HG02571 (cell line): Measurements from ENCODE around the gene HIP1.
"Not testable (repeated sequence)": the region's sequence is repeated elsewhere in the genome, so short reads cannot be mapped to it uniquely, and the experiment has no call there.

Experiments used
- ATAC-seq: cut with Tn5 transposase; IDR thresholded peaks from one replicate; pipeline ENCODE4 v1.9.1; 2021; ENCODE audit warnings: mild to moderate bottlenecking, moderate library complexity; ENCODE audit not compliant: unreplicated experiment

The HIP1 gene

DNA sequence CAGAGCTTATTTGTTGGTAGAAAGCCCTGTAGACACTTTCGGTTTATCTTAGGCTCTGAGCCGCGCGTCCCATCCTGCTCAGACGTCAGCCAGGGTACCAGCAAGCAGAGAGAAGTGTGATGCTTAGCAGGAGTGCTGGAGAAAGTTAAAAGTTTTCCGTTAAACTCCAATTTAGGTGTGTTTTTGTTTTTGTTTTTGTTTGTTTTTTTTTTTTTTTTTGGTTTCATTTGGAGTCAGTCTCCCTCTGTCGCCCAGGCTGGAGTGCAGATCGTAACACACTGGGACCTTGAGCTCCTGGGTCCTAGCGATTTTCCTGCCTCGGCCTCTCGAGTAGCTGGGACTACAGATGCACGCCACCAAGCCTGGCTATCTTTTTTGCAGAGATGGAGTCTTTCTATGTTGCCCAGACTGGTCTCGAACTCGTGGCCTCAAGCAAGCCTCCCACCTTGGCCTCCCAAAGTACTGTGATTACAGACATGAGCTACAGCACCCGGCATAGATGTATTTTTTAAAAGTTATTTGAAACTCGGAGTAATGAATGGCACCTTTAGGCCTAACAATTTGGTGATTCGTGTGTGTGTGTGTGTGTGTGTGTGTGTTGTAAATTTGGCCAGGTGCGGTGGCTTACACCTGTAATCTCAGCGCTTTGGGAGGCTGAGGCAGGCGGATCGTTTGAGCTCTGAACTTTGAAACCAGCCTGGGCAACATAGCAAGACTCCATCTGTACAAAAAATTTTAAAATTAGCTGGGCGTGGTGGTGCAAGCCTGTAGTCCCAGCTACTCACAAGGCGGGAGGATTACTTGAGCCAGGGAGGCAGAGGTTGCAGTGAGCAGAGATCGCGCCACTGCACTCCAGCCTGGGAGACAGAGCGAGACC lies 1.3 kb upstream of the HIP1 start:
- peak; percentile 24 for ATAC-seq

DNA sequence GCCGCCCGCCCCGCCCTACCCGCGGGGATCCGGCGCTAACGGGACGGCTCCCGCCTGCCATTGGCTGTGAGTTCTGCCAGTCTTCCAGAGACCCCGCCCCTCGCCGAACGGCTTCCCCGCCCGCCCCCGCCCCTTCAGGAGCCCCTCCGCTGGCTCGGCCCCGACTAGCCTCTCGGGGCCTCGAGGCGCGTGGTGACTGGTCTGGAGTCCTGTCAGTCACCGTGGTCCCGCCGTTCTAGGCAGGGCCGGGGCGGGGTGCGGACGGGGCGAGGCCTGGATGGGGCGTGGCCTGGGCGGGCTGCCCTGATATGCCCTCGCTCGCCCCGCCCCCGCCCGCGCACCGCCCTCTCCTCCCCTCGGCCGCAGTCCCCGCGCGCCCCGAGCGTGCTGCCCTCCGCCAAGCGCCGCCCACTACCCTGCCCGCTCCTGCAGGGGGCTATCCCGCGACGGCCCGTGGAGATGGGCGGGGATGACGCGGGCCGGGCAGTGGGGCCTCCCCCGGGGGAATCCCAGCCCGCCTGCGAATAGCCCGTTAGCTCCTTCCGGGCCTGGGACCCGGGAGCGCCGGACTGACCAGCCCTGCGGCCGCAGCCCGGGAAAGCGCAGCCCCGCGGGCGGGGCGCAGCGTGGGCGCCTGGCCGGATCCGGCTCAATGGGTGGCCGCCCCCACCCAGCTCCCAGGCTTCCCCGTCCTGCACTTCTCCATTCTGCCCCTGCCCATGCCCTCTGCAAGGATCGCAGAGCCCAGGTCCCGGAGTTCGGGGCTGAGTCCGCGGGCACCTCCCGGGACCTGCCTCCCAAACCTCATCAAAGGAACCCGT lies 444 bp upstream of the HIP1 start:
- ATAC-seq, result peak; percentile 89

DNA sequence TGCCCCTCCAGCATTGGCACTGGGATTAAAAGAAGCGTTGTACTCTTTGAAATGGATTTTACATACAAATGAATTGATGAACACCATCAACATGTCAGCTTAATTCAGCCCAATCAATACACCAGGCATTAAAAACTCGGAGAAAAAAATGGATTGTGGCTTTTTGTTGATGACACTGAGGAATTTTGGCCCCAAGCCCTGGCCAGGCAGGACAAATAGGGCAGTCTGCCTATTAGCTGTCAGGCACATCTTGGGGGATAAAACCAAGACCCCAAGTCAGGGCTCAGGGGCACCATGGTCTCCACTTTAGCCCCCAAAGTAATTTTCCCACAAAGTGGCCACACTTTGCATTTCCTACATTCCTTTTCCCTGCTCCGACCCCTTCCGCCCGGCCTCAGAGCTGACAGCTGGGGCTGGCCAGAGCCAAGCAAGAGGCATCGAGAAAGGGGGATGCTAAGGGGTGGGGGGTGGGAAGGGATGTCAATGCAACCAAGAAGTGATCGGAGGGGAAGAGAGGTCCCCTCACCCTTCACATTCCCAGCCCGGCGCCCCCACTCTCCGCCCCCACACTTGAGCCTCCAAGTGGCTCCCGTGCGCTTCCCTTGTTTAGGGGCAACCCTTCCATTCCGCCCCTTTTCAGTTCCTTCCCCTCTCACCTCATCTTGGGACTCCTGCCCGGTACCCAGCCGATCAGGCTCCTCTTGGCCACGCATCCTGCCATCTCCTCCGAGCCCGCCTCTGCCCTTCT lies 711 bp downstream of the HIP1 start:
- ATAC-seq, result no peak

DNA sequence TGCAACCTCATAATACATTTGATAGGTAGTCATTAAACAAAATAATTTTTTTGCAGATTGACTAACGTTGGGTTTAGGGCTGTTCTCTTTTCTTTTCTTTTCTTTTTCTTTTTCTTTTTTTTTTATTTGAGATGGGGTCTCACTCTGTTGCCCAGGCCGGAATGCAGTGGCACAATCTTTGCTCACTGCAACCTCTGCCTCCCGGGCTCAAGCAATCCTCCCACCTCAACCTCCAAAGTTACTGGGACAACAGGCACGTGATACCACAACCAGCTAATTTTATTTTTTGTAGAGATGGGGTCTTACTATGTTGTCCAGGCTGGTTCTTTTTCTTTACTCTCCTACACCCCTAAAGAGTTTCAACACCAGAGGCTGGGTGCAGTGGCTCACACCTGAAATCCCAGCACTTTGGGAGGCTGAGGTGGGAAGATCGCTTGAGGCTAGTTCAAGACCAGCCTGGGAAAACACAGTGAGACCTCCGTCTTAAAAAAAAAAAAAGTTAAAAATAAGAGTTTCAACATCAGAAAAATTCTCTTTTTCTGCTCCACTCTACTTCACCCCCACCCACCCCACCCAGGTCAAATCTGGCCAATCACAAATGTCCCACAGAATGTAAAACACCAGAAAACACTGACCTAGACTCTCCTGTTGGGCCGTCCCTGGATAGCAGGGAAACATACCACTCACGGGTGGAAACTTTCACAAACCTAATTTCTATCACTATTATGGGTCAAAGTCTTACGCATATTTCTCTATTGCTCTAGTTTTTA lies 3.0 kb downstream of the HIP1 start:
- no peak for ATAC-seq

DNA sequence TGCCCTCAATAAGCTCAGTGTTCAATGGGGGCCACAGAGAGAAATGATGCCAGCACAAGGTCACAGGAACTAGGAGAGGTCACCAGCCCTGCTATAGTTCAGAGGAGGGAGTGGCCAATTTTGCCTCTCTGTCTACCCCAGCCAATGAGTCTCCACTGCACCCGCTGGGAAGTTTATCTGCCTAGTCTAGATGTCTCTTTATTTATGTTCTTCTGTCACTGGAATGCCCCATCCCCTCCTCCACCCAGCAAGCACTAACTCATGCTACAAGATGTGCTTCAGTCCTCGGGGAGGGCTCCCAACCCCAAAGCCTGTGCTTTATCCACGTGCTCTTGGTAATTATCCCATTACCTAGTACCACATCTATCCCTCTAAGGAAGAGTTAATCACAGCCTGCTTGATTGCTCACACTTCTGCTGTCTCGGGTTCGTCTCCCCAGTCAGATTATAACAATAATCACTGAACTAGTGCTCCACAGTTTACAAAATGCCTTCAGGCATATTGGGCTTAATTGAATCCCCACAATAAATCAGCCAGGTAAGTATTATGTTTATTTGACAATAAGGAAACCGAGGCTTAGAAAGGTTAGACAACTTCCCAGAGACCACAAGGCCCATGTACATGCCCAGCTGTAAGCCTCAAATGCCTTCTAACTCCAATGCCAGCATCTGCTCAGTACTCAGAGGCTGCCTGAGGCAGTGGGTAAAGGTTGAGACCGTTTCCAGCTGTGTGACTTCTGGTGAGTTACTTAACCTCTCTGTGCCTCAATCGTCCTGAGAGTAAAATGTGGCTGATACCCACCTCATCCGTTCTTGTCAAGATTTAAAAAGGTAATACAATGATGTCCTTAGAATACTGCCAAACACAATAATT lies 3.9 kb downstream of the HIP1 start:
- no peak for ATAC-seq

DNA sequence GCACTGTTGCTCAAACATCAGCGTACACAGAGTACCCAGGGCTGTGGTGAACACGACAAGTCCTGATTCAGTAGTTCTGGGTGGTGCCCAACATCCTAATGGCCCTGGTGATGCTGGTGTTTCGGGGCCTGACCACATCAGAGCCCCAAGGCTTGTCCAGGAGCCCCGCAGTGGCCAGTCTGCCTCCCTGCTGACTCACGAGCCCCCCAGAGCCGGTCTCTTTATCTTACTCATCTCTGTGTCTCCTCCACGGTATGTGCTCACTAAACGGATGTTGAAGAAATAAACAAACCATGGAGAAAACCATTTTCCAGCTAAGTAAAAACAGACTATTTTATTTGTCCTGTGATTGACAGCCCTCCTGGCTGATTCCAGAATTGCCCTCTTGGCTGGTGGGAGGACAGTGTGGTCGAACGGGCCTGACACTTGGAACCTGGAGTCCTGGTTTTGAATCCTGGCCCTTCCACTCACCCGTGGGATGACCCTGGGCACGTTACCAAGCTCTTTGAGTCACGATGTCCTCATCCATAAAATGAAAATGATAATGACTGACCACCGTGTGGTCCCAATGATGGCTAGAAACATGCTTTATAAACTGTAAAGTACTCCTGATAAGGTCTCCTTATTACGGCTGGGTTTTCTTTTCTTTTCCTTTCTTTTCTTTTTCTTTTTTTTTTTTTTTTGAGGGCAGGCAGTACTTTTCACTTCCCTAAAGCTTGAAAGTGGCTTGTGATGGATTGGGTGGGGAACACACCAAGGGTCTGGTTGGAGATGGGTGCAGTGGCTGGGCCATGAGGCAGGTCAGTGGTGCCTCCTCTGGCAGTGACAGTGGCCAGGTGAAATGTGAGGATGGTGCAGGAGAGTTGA lies 5.7 kb downstream of the HIP1 start:
- no peak for ATAC-seq

DNA sequence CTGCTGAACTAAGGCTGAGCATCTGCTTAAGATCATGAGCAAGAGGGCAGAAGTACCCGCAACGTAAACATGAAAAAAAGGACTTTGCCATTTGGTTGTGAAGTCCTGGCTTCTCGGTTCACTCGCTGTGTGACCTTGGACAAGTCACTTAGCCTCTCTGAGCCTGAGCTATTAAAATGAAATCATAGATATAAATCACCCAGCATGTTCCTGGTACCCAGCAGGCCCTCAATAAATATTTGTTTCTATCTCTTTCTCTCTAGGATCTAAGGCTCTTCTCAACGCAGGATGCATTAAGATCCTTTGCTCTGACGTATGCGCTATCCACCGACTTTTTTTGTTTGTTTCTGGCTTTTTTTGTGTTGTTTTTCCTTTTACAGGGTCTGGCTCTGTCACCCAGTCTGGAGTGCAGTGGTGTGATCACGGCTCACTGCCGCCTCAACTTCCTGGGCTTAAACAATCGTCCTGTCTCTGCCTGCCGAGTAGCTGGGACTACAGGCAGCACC lies 6.7 kb downstream of the HIP1 start:
- no peak for ATAC-seq

DNA sequence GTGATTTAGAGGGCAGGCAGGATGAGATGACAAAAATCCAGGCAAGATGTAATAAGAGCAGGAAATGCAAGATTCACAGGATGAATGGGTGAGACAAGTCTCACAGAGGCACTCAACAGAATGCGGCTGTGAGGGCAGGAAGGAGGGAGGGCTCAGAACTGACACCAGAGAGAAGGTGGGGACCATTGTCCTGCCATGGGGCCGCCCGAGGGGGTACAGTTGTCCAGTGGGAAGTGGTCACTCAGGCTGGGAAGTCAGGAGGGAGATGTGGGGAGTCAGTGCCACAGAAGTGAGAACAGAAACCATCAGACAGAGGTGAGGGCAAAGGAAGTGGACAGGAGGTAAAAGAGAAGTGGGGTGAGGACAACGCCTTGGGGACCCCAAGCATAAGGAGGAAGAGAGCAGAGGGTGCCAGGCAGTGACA lies 8.9 kb downstream of the HIP1 start:
- ATAC-seq, result no peak

DNA sequence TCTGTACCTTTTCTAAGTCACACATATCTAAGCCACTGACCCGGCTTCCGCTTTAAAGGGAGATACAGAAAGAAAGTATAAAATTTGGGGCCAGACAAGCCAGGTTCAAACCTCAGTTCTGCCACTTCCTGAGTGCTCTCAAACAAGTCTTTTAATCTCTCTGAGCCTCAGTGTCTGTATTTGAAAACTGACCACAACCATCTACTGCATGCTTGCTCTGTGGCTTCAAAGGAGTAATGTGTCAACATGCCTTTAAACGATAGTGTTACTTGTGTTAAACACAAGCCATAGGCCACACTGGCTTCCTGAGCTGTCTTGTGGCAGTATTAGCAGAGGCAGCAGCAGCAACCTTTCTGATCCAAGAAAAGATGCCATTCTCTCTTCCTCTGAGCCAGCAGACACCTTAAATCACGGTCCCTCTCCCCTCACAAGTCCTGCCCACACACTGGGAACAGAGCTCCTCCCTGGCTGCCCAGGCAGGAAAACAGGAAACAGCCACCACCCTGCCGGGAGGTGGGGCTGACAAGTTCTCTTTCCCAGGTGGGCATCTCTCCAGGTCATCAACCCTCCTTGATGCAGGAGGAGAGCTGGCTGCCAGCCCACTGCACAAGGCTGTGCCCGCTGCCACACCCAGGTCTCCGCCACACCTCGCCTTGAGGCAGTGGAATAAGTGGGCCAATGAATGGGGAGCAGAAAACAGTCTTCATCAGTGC lies 10.7 kb downstream of the HIP1 start:
- no peak for ATAC-seq

DNA sequence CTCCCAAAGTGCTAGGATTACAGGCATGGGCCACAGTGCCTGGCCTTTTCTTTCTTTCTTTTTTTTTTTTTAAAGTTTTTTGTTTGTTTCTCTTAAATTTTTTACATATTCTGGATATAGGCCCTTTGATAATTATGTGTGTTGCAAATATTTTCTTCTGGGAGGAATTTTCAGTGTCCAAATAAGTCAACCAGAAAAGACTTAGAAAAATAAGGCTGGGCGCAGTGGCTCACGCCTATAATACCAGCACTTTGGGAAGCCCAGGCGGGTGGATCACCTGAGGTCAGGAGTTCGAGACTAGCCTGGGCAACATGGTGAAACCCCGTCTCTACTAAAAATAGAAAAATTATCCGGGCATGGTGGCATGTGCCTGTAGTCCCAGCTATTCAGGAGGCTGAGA lies 11.4 kb downstream of the HIP1 start:
- ATAC-seq, result not testable (repeated sequence)

DNA sequence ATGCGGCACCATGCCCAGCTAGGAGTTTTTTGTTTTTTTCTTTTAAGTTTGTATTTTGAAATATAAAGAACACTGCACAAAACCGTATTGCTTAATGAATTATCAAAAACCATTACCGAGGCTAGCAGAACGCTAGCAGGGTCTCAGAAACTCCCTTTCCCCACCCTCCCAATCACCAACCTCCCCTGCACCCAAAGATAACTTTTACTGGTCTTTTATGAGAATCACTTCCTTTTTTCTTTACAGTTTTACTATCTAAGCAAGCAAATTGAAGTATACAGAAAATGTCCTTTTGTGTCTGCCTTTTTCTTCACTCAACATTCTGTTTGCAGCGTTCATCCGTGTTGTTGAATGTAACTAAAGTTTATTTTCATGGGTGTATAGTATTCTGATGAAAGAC lies 13.4 kb downstream of the HIP1 start:
- ATAC-seq, result no peak

DNA sequence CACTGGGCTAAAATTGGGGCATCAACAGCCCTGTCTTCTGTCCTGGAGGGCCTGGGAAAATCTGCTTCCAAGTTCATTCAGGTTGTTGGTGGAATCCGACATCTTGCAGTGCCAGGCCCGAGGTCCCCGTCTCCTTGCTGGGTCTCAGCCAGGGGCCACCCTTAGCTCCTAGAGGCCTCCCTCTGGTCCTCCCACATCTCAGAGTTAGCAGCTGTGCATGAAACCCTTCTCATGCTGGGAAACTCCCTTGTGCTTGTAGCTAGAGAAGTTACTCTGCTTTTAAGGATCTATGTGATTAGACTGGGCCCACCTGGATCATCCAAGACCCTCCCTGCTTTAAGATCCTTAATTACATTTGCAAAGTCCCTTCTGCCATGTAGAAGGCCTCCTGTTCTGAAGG lies 15.3 kb downstream of the HIP1 start:
- ATAC-seq, result no peak

DNA sequence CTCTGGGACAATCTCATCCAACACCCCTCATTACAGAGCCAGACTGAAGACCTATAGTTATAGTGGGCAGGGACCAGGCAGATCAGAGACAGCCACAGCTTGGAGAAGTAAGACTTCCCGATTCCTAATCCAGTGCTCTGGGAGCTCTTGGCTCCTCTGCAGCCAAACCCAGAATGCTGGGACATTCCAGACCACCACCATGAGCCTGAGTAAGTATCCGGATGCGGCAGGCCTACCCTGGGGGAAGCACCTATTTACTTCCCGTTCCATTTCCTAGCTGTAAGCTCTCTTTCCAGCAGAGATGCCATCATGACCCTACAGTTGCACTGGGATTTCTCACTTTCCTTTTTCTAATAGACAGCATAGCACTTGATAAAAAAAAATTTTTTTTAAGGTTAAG lies 16.4 kb downstream of the HIP1 start:
- ATAC-seq, result no peak

DNA sequence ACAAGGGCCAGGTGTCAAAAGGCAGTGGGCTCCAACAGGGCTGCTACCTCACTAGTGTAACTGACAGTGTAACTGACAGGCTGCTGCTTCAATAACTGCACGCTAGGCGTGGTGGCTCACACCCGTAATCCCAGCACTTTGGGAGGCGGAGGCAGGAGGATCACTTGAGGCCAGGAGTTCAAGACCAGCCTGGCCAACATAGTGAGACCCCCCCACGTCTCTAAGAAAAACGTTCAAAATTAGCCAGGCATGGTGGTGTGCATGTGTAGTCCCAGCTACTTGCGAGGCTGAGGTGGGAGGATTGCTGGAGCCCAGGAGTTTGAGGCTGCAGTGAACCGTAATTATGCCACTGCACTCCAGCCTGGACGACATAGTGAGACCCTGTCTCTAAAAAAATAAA lies 16.8 kb downstream of the HIP1 start:
- not testable (repeated sequence) for ATAC-seq

DNA sequence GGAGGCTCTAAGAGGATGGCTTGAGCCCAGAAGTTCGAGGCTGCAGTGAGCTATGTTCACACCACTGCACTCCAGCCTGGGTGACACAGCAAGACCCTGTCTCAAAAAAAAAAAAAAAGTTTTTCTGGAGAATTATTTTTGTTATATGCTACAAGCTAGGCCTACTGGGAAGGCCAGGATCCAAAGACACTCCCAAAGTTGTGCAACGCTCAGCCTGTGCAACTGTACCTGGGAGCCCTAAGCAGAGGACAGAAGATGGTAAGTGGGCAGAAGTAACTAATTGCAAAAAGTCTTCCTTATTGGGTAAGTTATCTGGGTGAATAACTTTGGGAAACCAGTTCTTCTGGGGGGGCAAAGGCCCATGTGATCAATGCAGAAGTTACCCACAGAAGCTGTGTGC lies 17.3 kb downstream of the HIP1 start:
- no peak for ATAC-seq

DNA sequence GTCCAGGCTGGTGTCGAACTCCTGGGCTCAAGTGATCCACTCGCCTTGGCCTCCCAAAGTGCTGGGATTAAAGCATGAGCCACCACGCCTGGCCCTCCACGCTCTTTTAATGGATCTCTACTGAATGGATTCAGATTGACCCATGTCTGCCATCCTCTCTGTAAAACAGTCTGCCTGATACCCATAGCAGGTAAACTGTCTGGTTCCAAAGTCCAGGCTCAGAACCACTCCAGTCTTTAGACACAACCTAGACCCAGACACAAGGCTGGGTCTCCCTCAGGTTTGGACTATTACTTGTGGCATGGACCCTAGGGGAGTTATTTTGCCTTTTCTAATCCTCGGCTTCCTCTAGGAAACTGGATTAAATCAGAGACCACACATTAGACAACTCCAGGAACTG lies 19.1 kb downstream of the HIP1 start:
- ATAC-seq, result no peak

DNA sequence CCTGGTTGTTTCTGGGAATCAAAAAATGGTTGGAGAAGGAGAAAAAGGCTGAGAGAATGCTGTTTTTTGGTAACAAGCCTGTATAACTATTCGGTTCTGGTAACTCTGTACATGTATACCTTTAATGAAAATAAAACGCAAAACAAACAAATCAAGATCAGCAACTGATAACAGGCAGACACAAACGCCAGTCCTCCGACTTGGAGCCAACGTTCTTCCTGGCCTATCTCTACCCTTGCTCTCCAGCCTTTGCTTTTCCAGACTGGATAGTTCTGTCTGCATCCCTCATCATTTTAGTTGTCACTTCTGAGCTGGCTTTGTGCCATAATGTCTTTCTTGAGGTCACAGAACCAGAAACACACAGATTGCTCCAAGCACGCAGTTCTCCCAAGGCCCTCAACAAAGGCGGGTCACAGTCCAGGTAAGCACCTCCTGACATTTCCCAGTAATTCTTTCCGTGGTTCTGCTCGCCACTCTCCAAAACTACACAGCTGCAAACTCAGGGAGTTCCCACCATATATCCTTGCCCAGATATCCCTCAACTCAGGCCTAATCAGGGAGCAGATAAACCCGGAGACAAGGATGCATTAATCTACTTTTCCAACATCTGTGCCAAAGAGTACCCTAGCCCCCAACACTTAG lies 20.2 kb downstream of the HIP1 start:
- no peak for ATAC-seq
